ENCODE results near the gene TEAD1. TPM values are rescaled to one million over a fixed set of nuclear protein-coding genes. Genes with fewer than 3 reads are reported as not detected.

Gene TEAD1
- total RNA-seq, 6 experiments from 2014 or later, result 28.3 to 41.5 (median 32.2) TPM

- H3K4me1 ChIP-seq, result peaks cover 0 to 2% (median 0%) of the 10 kb centered on the region in 4 donors
- H3K9me3 ChIP-seq, result no peaks in the 10 kb centered on the region
- DNase-seq, result no peak
- no peak overlapping the region for H3K27ac ChIP-seq
- WGBS (ENCODE audit: insufficient coverage, low coverage, low lambda C conversion rate, missing lambda C conversion rate), result 42% methylated on average over 3 of the region's 3 CpGs
- no peak for TF ChIP-seq CTCF (IDR thresholded peaks at IDR 0.05)
- no peak for TF ChIP-seq POLR2A (IDR thresholded peaks at IDR 0.05)
- intact Hi-C loops (cut with DNase I), result no loop called here
- no peaks in the 10 kb centered on the region for H3K36me3 ChIP-seq
- no peaks in the 10 kb centered on the region for H3K27me3 ChIP-seq
- no peak for ATAC-seq
- no peak overlapping the region for H3K4me3 ChIP-seq
These were observed 140.9 kb downstream of the TEAD1 start for GRCh38 chr11:12815129-12815480.

- TF ChIP-seq CTCF (IDR thresholded peaks at IDR 0.05), result no peak
- no peak for TF ChIP-seq POLR2A (IDR thresholded peaks at IDR 0.05)
- no peak overlapping the region for H3K27ac ChIP-seq
- DNase-seq, result no peak
- H3K4me1 ChIP-seq, result no peaks in the 10 kb centered on the region
- H3K9me3 ChIP-seq, result no peaks in the 10 kb centered on the region
- ATAC-seq, result no peak
- intact Hi-C loops (cut with DNase I), result no loop called here
- H3K27me3 ChIP-seq, result no peaks in the 10 kb centered on the region
- H3K4me3 ChIP-seq, result no peak overlapping the region
- H3K36me3 ChIP-seq, result no peaks in the 10 kb centered on the region
- 84% methylated on average over 7 of the region's 10 CpGs for WGBS (ENCODE audit: insufficient coverage, low coverage, low lambda C conversion rate, missing lambda C conversion rate)
These were observed 141.8 kb downstream of the TEAD1 start for GRCh38 chr11:12815931-12816494.

- H3K9me3 ChIP-seq, result no peaks in the 10 kb centered on the region
- DNase-seq (no peak), ATAC-seq (no peak)
- H3K4me1 ChIP-seq, result no peaks in the 10 kb centered on the region
- no peaks in the 10 kb centered on the region for H3K36me3 ChIP-seq
- TF ChIP-seq CTCF (IDR thresholded peaks at IDR 0.05) (no peak), POLR2A (IDR thresholded peaks at IDR 0.05) (no peak)
- intact Hi-C loops (cut with DNase I), result no loop called here
- H3K27me3 ChIP-seq, result no peaks in the 10 kb centered on the region
- no peak overlapping the region for H3K4me3 ChIP-seq
- no peak overlapping the region for H3K27ac ChIP-seq
- 76% methylated on average over 6 of the region's 6 CpGs for WGBS (ENCODE audit: insufficient coverage, low coverage, low lambda C conversion rate, missing lambda C conversion rate)
These were observed 143.6 kb downstream of the TEAD1 start for GRCh38 chr11:12817681-12818332.

- WGBS (ENCODE audit: insufficient coverage, low coverage, low lambda C conversion rate, missing lambda C conversion rate), result 80% methylated on average over 3 of the region's 4 CpGs
- peaks cover 0 to 4% (median under 1%) of the 10 kb centered on the region in 4 donors for H3K4me1 ChIP-seq
These were observed 144.3 kb downstream of the TEAD1 start for GRCh38 chr11:12818333-12819015.

More at GRCh38 chr11:12818333-12819015, 144.3 kb downstream of the TEAD1 start:
- no peaks in the 10 kb centered on the region for H3K27me3 ChIP-seq
- intact Hi-C loops (cut with DNase I), result no loop called here
- no peak for ATAC-seq
- H3K4me3 ChIP-seq, result no peak overlapping the region
- no peaks in the 10 kb centered on the region for H3K9me3 ChIP-seq
- no peak overlapping the region for H3K27ac ChIP-seq
- no peaks in the 10 kb centered on the region for H3K36me3 ChIP-seq
- no peak for TF ChIP-seq CTCF (IDR thresholded peaks at IDR 0.05)
- no peak for TF ChIP-seq POLR2A (IDR thresholded peaks at IDR 0.05)
- no peak for DNase-seq
